Ascending aorta (tissue), 2 donors: ENCODE data around the gene STX18. TPM values are rescaled to one million over a fixed set of nuclear protein-coding genes. Genes with fewer than 3 reads are reported as not detected.

Experiments
- DNase-seq, 2 donors: peaks; one replicate each; pipeline ENCODE4 v3.0.0-alpha.2; 2019; ENCODE audit warnings: low spot score in 2 of 2
- H3K27ac ChIP-seq, 2 donors: fragments of 200-600 bp; sonication (generic); one replicate each; pipeline ENCODE4 v1.5.1; 2016 to 2017; ENCODE audit warnings: mild to moderate bottlenecking in 1 of 2
- H3K27me3 ChIP-seq: fragments of 200-600 bp; sonication (generic); one replicate; pipeline ENCODE4 v1.5.1; 2017
- H3K36me3 ChIP-seq, 2 donors: fragments of 200-600 bp; sonication (generic); one replicate each; pipeline ENCODE4 v1.5.1; 2016
- H3K4me1 ChIP-seq, 2 donors: fragments of 200-600 bp; sonication (generic); one replicate each; pipeline ENCODE4 v1.5.1; 2016 to 2017; ENCODE audit warnings: mild to moderate bottlenecking in 1 of 2
- H3K4me3 ChIP-seq, 2 donors: fragments of 200-600 bp; sonication (generic); one replicate each; pipeline ENCODE4 v1.5.1; 2016 to 2017; ENCODE audit warnings: mild to moderate bottlenecking in 1 of 2
- H3K9me3 ChIP-seq, 2 donors: fragments of 200-600 bp; sonication (generic); one replicate each; pipeline ENCODE4 v1.5.1; 2016
- intact Hi-C: fragments of 100-400 bp; cut with DNase I; formaldehyde crosslinking; loops from one replicate; pipeline ENCODE4 v1.15.1; 2023
- total RNA-seq: library from RNA; depleted of rRNA; stranded (reverse); fragments of >200 nt; gene quantifications from one replicate; pipeline ENCODE4 v1.1.0, GENCODE V29; 2016
- TF ChIP-seq, protein P1 (sequence below), 3 experiments: fragments of 200-600 bp in 2 of 3; fragments of 450-650 bp in 1 of 3; sonication (generic) in 2 of 3; IDR thresholded peaks; one replicate each; pipeline ENCODE4 v1.5.1; 2016 to 2019; ENCODE audit warnings: antibody characterized with exemption in 3 of 3, mild to moderate bottlenecking in 1 of 3, moderate library complexity in 1 of 3

The STX18 gene
- total RNA-seq, 1 donor from 2014 or later: 28.2 TPM

DNA sequence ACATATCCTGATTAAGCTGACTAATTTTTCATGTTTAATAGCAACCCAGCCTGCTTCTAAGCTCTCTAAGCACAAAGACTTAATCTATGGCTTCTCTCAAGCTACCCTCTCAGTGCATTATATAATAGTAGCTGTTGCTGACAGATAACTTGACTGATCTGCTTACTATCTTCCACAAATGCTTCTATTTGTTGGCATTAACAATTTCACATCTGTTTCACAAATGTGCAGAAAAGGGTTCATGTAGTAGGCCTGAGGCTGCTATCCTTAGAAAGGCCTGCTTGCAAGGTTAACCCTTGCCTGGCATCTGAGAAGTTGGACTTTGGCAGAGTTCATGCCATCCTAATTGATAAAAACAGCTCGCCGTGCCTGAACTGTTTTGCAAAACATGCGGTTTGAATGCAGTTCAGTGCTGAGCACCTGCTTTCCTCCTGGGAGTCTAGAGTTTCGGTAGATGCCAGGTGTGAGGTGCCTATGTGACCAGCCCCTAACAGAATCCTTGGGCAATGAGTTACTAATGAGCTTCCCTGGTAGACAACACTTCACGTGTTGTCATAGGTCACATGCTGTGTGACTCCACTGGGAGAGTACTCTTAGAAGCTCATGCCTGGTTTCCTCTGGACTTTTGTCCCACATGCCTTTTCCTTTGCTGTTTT lies 86.5 kb downstream of the STX18 start:
- TF ChIP-seq, protein P1, sequence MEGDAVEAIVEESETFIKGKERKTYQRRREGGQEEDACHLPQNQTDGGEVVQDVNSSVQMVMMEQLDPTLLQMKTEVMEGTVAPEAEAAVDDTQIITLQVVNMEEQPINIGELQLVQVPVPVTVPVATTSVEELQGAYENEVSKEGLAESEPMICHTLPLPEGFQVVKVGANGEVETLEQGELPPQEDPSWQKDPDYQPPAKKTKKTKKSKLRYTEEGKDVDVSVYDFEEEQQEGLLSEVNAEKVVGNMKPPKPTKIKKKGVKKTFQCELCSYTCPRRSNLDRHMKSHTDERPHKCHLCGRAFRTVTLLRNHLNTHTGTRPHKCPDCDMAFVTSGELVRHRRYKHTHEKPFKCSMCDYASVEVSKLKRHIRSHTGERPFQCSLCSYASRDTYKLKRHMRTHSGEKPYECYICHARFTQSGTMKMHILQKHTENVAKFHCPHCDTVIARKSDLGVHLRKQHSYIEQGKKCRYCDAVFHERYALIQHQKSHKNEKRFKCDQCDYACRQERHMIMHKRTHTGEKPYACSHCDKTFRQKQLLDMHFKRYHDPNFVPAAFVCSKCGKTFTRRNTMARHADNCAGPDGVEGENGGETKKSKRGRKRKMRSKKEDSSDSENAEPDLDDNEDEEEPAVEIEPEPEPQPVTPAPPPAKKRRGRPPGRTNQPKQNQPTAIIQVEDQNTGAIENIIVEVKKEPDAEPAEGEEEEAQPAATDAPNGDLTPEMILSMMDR (IDR thresholded peaks at IDR 0.05): no peak
- intact Hi-C loops: no loop called here
- Histone ChIP-seq H3K4me1 (no peaks in the 10 kb centered on the region), H3K27me3 (no peaks in the 10 kb centered on the region), H3K4me3 (no peak overlapping the region), H3K27ac (no peak overlapping the region), H3K9me3 (no peaks in the 10 kb centered on the region), H3K36me3 (peaks cover 65 to 80% of the 10 kb centered on the region in 2 donors)
- DNase-seq: no peak

DNA sequence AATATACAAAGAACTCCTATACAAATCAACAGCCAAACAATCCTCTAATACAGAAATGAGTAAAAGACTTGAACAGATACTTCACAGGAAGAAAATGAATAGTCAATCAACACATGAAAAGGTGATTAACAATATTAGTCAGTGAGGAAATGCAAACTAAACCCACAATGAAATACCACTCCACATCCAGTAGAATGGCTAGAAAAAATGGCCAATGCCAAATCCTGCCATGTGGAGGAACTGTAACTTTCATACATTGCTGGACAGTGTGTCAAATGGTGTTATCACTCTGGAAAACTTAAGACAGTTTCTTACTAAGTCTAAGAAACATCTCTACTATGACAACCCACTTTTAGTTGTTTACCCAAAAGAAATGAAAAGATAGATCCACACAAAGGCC lies 95.4 kb downstream of the STX18 start:
- Histone ChIP-seq H3K9me3 (no peaks in the 10 kb centered on the region), H3K4me3 (no peak overlapping the region), H3K36me3 (no peaks in the 10 kb centered on the region), H3K4me1 (no peaks in the 10 kb centered on the region), H3K27ac (no peak overlapping the region), H3K27me3 (no peaks in the 10 kb centered on the region)
- no peak for DNase-seq
- intact Hi-C loops: no loop called here
- TF ChIP-seq, protein P1 (IDR thresholded peaks at IDR 0.05): no peak

DNA sequence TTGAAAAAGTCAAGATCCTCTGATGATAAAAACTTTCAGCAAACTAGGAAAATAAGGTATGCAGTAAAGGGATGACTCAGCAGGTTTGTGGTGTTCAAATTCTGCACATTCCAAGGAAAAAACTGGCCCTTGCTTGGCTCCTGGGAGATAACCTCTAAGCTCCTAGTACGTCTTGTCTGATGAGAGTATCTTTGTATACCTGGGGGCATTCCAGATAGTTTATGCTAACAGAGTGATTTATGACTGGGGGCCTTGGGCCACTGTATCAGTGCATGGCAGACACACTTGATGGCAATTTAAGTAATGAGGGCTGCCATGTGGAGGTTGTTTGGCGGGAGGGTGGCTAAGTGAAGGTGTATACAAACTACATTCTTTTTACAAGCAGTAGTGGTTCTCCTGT lies 98.0 kb downstream of the STX18 start:
- H3K4me1 ChIP-seq: no peaks in the 10 kb centered on the region
- TF ChIP-seq, protein P1 (IDR thresholded peaks at IDR 0.05): no peak
- no peak overlapping the region for H3K27ac ChIP-seq
- no peaks in the 10 kb centered on the region for H3K27me3 ChIP-seq
- no peak for DNase-seq
- no peaks in the 10 kb centered on the region for H3K9me3 ChIP-seq
- H3K36me3 ChIP-seq: no peaks in the 10 kb centered on the region
- intact Hi-C loops: no loop called here
- no peak overlapping the region for H3K4me3 ChIP-seq

DNA sequence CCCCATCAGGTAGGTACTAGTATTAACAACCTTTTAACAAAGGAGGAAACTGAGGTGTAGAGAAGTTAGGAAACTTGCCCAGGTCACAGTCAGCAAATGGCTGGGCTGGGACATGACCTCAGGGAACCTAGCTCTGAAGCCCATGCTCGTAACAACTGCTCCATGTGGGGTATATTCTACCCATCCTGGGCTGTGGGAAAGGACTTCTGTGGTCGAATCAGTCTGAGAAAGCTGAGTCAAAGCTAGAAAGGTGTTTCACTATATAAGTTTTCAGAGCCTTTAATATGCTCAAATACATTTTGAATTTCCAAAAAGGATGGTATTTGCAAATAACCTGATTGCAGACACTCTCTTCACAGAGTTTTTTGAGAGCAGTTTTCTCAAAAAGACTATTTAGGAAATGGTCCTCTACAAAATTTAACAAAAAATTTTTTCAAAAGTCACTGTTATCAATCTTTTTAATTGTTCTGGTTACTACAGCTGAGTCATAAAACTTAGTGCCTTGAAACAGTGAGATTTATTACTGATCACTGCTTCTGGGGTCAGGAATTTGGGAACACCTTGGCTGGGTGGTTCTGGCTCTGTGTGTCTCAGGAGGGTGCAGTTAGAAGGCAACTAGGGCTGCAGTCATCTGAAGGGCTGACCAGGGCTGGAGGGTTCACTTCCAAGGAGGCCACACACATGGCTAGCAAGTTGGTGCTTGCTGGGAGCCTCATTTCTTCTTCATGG lies 101.4 kb downstream of the STX18 start:
- no peak for DNase-seq
- Histone ChIP-seq H3K9me3 (no peaks in the 10 kb centered on the region), H3K4me1 (no peaks in the 10 kb centered on the region), H3K36me3 (peaks cover 11 to 17% of the 10 kb centered on the region in 2 donors), H3K27ac (no peak overlapping the region), H3K27me3 (no peaks in the 10 kb centered on the region), H3K4me3 (no peak overlapping the region)
- intact Hi-C loops: no loop called here
- TF ChIP-seq, protein P1 (IDR thresholded peaks at IDR 0.05): no peak

DNA sequence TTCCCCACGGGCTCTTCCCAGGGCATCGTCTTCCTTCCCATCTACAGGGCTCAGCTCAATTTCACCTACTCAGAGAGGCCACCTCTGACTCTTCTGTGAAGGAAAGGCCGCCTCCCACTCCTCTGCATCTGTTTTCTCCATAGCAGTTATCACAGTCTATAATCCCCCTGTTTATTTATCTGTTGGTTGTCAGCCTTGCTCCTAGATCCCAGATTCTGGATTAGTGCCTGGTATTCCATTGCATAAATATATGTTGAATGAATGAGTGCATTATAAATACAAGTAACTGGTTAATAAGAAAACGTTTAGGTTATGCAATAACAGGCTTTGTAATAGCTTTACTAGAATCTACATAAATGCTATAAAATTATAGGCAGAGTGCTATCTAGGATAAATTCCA lies 102.1 kb downstream of the STX18 start:
- no peak overlapping the region for H3K27ac ChIP-seq
- H3K27me3 ChIP-seq: no peaks in the 10 kb centered on the region
- intact Hi-C loops: no loop called here

More for the DNA sequence above, 102.1 kb downstream of the STX18 start:
- DNase-seq: no peak
- Histone ChIP-seq H3K4me3 (no peak overlapping the region), H3K4me1 (no peaks in the 10 kb centered on the region), H3K9me3 (no peaks in the 10 kb centered on the region), H3K36me3 (peaks cover 11 to 18% of the 10 kb centered on the region in 2 donors)
- TF ChIP-seq, protein P1 (IDR thresholded peaks at IDR 0.05): no peak
